BE2C (cell line): ENCODE measurements around the gene YPEL3.
"Not testable (repeated sequence)": the region's sequence is repeated elsewhere in the genome, so short reads cannot be mapped to it uniquely, and the experiment has no call there.

ENCODE experiments used
- DNase-seq: peaks from one replicate; pipeline ENCODE4 v3.0.0-alpha.2; 2020
- H3K27me3 ChIP-seq: fragments of 250-450 bp; sonication (Bioruptor Pico); 2 replicates; pipeline ENCODE4 v1.5.1; 2020; ENCODE audit warnings: mild to moderate bottlenecking
- H3K36me3 ChIP-seq: fragments of 250-450 bp; sonication (Bioruptor Pico); 2 replicates; pipeline ENCODE4 v1.5.1; 2020; ENCODE audit warnings: mild to moderate bottlenecking
- H3K4me1 ChIP-seq: fragments of 250-450 bp; sonication (Bioruptor Pico); 2 replicates; pipeline ENCODE4 v1.5.1; 2020
- H3K4me3 ChIP-seq: 2 replicates; pipeline ENCODE4 v1.5.1; 2011; ENCODE audit warnings: low read depth, low read length
- H3K9me3 ChIP-seq: fragments of 250-450 bp; sonication (Bioruptor Pico); 2 replicates; pipeline ENCODE4 v1.5.1; 2020
- CTCF ChIP-seq: IDR thresholded peaks from 2 replicates; pipeline ENCODE4 v1.5.1; 2012; ENCODE audit warnings: mild to moderate bottlenecking, low read depth, low read length

YPEL3 gene

DNA sequence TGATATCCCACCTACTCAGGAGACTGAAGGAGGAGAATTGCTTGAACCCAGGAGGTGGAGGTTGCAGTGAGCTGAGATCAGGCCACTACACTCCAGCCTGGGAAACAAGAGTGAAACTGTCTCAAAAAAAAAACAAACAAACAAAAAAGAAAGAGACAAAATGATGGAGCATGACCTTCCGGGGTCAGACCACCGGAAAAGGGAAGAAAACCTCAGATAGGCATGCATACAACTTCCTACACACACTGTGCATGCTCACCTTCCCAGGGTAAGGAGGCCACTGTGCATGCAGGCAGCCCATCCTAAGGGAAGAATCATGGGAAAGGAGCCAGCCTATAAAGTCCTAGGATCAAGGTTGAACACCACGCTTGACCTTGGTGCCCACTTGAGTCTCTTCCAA is 36.6 kb upstream of the YPEL3 start:
- H3K4me1 ChIP-seq = no peaks in the 10 kb centered on the region
- no peak for DNase-seq
- H3K9me3 ChIP-seq = no peaks in the 10 kb centered on the region
- no peaks in the 10 kb centered on the region for H3K27me3 ChIP-seq
- no peak overlapping the region for H3K4me3 ChIP-seq
- TF ChIP-seq CTCF = no peak
- no peaks in the 10 kb centered on the region for H3K36me3 ChIP-seq

- Histone ChIP-seq H3K36me3 (no peaks in the 10 kb centered on the region), H3K4me1 (no peaks in the 10 kb centered on the region), H3K9me3 (no peaks in the 10 kb centered on the region), H3K4me3 (no peak overlapping the region), H3K27me3 (no peaks in the 10 kb centered on the region)
- no peak for DNase-seq
- TF ChIP-seq CTCF = no peak
These were observed 36.0 kb upstream of the YPEL3 start for GRCh38 chr16:30131869-30132475.

DNA sequence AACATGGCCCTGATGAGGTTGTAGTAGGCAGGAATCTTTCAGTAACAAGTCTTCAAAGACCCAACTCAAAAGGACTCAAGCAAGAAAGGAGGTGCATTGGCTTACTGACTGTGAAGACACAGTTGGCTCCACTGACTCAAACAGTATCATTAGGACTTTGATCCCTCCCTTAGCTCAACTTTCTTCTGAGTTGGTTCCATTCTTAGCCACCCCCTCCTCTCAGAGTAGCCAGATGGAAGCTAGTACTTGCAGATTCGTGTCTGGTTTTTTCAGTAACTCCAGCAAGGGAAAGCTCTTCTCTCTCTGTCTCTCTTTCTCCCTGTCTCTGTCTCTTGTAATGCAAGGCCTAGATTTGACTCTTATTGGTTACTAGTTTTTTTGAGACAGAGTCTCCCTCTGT is 32.0 kb upstream of the YPEL3 start:
- no peaks in the 10 kb centered on the region for H3K9me3 ChIP-seq
- DNase-seq = no peak
- H3K27me3 ChIP-seq = no peaks in the 10 kb centered on the region
- no peak for TF ChIP-seq CTCF
- H3K4me3 ChIP-seq = no peak overlapping the region
- H3K36me3 ChIP-seq = no peaks in the 10 kb centered on the region
- no peaks in the 10 kb centered on the region for H3K4me1 ChIP-seq

DNA sequence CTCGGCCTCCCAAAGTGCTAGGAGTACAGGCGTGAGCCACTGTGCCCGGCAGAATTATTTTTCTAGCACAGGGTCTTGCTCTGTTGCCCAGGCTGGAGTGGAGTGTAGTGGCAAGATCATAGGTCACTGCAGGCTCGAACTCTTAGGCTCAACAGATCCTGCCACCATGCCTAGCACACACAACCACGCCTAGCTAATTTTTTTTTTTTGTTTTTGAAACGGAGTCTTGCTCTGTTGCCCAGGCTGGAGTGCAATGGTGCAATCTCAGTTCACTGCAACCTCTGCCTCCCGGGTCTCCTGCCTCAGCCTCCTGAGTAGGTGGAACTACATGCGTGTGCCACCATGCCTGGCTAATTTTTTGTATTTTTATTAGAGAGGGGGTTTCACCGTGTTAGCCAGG is 29.7 kb upstream of the YPEL3 start:
- DNase-seq, H3K27me3 ChIP-seq, H3K4me1 ChIP-seq, H3K9me3 ChIP-seq, H3K4me3 ChIP-seq, H3K36me3 ChIP-seq: not testable (repeated sequence)

GRCh38 chr16:30124985-30125379 is 29.0 kb upstream of the YPEL3 start:
- Histone ChIP-seq H3K4me3 (no peak overlapping the region), H3K36me3 (no peaks in the 10 kb centered on the region), H3K4me1 (peaks cover 3% of the 10 kb centered on the region; the same call in 1 of the 2 replicates), H3K9me3 (no peaks in the 10 kb centered on the region), H3K27me3 (no peaks in the 10 kb centered on the region)
- TF ChIP-seq CTCF = no peak
- no peak for DNase-seq

DNA sequence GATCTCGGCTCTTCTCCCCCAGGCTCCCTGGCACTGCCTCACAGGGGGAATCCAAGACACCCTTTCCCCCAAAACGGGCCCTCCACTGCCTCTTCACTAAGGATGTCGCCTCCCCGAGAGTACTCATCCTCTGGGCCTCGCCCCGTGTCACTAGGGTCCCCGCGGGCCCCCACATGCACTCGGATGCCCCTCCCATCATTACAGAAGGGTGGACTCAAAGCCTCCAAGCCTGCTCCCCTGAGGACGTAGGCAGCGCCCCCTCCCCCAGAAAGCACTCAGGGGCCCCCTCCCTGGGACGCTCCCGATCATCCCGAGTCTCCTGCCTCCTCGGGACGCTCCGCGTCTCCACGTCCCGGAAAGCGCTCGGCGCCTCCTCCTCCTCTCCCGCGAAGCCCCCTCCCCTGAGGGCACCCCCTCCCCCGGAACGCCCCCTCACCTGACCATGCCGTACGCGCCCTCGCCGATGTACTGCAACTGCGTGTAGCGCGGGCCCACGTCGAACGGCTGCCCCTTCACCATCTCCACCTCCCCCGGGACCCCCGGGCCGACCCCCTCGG is 26.7 kb upstream of the YPEL3 start:
- peak overlapping the region; percentile 71 for H3K4me3 ChIP-seq

More for the DNA sequence above, 26.7 kb upstream of the YPEL3 start:
- Histone ChIP-seq H3K9me3 (no peaks in the 10 kb centered on the region), H3K4me1 (peaks cover 3% of the 10 kb centered on the region; the same call in 1 of the 2 replicates), H3K27me3 (no peaks in the 10 kb centered on the region), H3K36me3 (peaks cover 4% of the 10 kb centered on the region; the same call in 1 of the 2 replicates)
- no peak for TF ChIP-seq CTCF
- no peak for DNase-seq
